ENCODE results near the gene PRDM1. TPM values are rescaled to one million over a fixed set of nuclear protein-coding genes. Genes with fewer than 3 reads are reported as not detected.
A peak's percentile ranks its signal among the peaks of the same experiment; 100 is the strongest.

PRDM1 gene
- total RNA-seq, 1 donor: 2.5 TPM

- Histone ChIP-seq H3K79me2 (ENCODE audit: insufficient read depth, low read length) (no peaks in the 10 kb centered on the region), H3K36me3 (ENCODE audit: insufficient read depth, low read length) (no peaks in the 10 kb centered on the region), H4K20me1 (ENCODE audit: insufficient read depth, low read length) (no peaks in the 10 kb centered on the region), H3K9me3 (ENCODE audit: low read depth, low read length) (no peaks in the 10 kb centered on the region), H3K4me3 (ENCODE audit: insufficient read depth, low read length) (no peak overlapping the region), H3K27me3 (ENCODE audit: insufficient read depth, low read length) (no peaks in the 10 kb centered on the region), H3K4me2 (ENCODE audit: insufficient read depth, low read length) (peak overlapping the region; percentile 10), H3K27ac (ENCODE audit: low read depth, low read length) (peak overlapping the region; percentile 72), H3K4me1 (ENCODE audit: insufficient read depth, low read length) (peaks cover 28% of the 10 kb centered on the region), H2AFZ (ENCODE audit: low read length) (peak overlapping the region; percentile 25)
- TF ChIP-seq, protein P1, sequence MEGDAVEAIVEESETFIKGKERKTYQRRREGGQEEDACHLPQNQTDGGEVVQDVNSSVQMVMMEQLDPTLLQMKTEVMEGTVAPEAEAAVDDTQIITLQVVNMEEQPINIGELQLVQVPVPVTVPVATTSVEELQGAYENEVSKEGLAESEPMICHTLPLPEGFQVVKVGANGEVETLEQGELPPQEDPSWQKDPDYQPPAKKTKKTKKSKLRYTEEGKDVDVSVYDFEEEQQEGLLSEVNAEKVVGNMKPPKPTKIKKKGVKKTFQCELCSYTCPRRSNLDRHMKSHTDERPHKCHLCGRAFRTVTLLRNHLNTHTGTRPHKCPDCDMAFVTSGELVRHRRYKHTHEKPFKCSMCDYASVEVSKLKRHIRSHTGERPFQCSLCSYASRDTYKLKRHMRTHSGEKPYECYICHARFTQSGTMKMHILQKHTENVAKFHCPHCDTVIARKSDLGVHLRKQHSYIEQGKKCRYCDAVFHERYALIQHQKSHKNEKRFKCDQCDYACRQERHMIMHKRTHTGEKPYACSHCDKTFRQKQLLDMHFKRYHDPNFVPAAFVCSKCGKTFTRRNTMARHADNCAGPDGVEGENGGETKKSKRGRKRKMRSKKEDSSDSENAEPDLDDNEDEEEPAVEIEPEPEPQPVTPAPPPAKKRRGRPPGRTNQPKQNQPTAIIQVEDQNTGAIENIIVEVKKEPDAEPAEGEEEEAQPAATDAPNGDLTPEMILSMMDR (IDR thresholded peaks at IDR 0.05; ENCODE audit: extremely low read depth, low read depth, low read length): no peak
- peak; percentile 73 for DNase-seq (ENCODE audit: insufficient read length, low spot score, missing footprints)
These were observed 22.7 kb upstream of the PRDM1 start for GRCh38 chr6:106063448-106063850.

DNA sequence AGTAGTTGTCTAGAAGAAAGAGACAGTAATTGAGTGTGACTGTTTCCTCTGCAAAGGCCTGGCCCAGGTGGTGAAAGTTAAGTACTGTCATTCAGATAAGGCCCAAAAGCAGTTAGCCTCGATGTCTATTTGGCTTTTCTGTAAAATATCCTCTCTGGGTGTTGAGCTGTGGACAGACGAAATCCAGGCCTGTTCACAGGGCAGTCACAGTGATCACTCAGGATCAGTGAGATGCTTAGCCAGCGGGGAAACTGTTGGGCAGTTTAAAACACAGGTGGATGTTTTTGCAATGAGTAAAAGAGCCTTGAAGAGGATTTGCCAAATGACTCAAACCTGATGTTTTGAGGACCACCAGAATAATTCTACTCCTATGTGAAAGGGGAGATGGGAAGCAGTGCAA, 22.0 kb upstream of the PRDM1 start:
- Histone ChIP-seq H3K79me2 (ENCODE audit: insufficient read depth, low read length) (no peaks in the 10 kb centered on the region), H3K36me3 (ENCODE audit: insufficient read depth, low read length) (no peaks in the 10 kb centered on the region), H3K4me1 (ENCODE audit: insufficient read depth, low read length) (peaks cover 28% of the 10 kb centered on the region), H4K20me1 (ENCODE audit: insufficient read depth, low read length) (no peaks in the 10 kb centered on the region), H3K27ac (ENCODE audit: low read depth, low read length) (peak overlapping the region; percentile 72), H3K4me2 (ENCODE audit: insufficient read depth, low read length) (peak overlapping the region; percentile 10), H2AFZ (ENCODE audit: low read length) (peak overlapping the region; percentile 25), H3K4me3 (ENCODE audit: insufficient read depth, low read length) (no peak overlapping the region), H3K9me3 (ENCODE audit: low read depth, low read length) (no peaks in the 10 kb centered on the region), H3K27me3 (ENCODE audit: insufficient read depth, low read length) (no peaks in the 10 kb centered on the region)
- DNase-seq (ENCODE audit: insufficient read length, low spot score, missing footprints): no peak
- TF ChIP-seq, protein P1 (IDR thresholded peaks at IDR 0.05; ENCODE audit: extremely low read depth, low read depth, low read length): no peak

- Histone ChIP-seq H3K27me3 (ENCODE audit: insufficient read depth, low read length) (no peaks in the 10 kb centered on the region), H3K4me3 (ENCODE audit: insufficient read depth, low read length) (no peak overlapping the region), H3K9me3 (ENCODE audit: low read depth, low read length) (no peaks in the 10 kb centered on the region), H3K4me2 (ENCODE audit: insufficient read depth, low read length) (no peak overlapping the region), H3K36me3 (ENCODE audit: insufficient read depth, low read length) (no peaks in the 10 kb centered on the region), H3K79me2 (ENCODE audit: insufficient read depth, low read length) (no peaks in the 10 kb centered on the region), H3K27ac (ENCODE audit: low read depth, low read length) (peak overlapping the region; percentile 3), H3K4me1 (ENCODE audit: insufficient read depth, low read length) (peaks cover 32% of the 10 kb centered on the region), H4K20me1 (ENCODE audit: insufficient read depth, low read length) (no peaks in the 10 kb centered on the region), H2AFZ (ENCODE audit: low read length) (peak overlapping the region; percentile 37)
- TF ChIP-seq, protein P1 (IDR thresholded peaks at IDR 0.05; ENCODE audit: extremely low read depth, low read depth, low read length): no peak
- no peak for DNase-seq (ENCODE audit: insufficient read length, low spot score, missing footprints)
These were observed 21.4 kb upstream of the PRDM1 start for GRCh38 chr6:106064756-106065155.

GRCh38 chr6:106066989-106067388, 19.1 kb upstream of the PRDM1 start:
- Histone ChIP-seq H4K20me1 (ENCODE audit: insufficient read depth, low read length) (no peaks in the 10 kb centered on the region), H3K79me2 (ENCODE audit: insufficient read depth, low read length) (no peaks in the 10 kb centered on the region), H2AFZ (ENCODE audit: low read length) (no peak overlapping the region), H3K27ac (ENCODE audit: low read depth, low read length) (no peak overlapping the region), H3K4me2 (ENCODE audit: insufficient read depth, low read length) (no peak overlapping the region), H3K9me3 (ENCODE audit: low read depth, low read length) (no peaks in the 10 kb centered on the region), H3K36me3 (ENCODE audit: insufficient read depth, low read length) (no peaks in the 10 kb centered on the region), H3K4me3 (ENCODE audit: insufficient read depth, low read length) (no peak overlapping the region), H3K4me1 (ENCODE audit: insufficient read depth, low read length) (peaks cover 33% of the 10 kb centered on the region), H3K27me3 (ENCODE audit: insufficient read depth, low read length) (no peaks in the 10 kb centered on the region)
- DNase-seq (ENCODE audit: insufficient read length, low spot score, missing footprints): no peak
- TF ChIP-seq, protein P1 (IDR thresholded peaks at IDR 0.05; ENCODE audit: extremely low read depth, low read depth, low read length): no peak
